IMR-90 (cell line): Measurements from ENCODE around the gene PPP1R10. TPM values are rescaled to one million over a fixed set of nuclear protein-coding genes. Genes with fewer than 3 reads are reported as not detected.

Source experiments
- ATAC-seq: fragments of 200-7000 bp; cut with Tn5 transposase; 2 replicates; pipeline ENCODE4 v1.9.1; 2020; ENCODE audit warnings: low read depth, mild to moderate bottlenecking, moderate library complexity
- BruUV-seq: library from RNA; stranded (reverse); fragments of 400-500 nt; replicated peaks from 2 replicates; lab custom pipeline; 2021; lab: Mats Ljungman, UMichigan
- CTCF ChIA-PET: fragments of 300-600 bp; formaldehyde crosslinking; extraction: SDS; loops from one replicate; lab custom pipeline; 2021; ENCODE audit warnings: antibody characterized with exemption; lab: Yijun Ruan, JAX
- POLR2A ChIA-PET: fragments of 300-600 bp; sonication (Branson Sonifier 250); formaldehyde crosslinking; loops from one replicate; lab custom pipeline; 2022; ENCODE audit warnings: antibody characterized with exemption; ENCODE audit not compliant: unreplicated experiment; lab: Charles Lee
- DNase-seq: peaks from one replicate; pipeline ENCODE4 v3.0.0; 2013
- H2AFZ ChIP-seq: replicated peaks from 2 replicates; pipeline ENCODE3; 2013; ENCODE audit warnings: low read length, mild to moderate bottlenecking; ENCODE audit not compliant: poor library complexity
- H2AK5ac ChIP-seq: 2 replicates; pipeline ENCODE4 v1.6.1; 2013; ENCODE audit warnings: low read depth, low read length, inconsistent platforms
- H2AK9ac ChIP-seq: replicated peaks from 2 replicates; pipeline ENCODE3; 2013; ENCODE audit warnings: mild to moderate bottlenecking, low read depth, low read length, moderate library complexity; ENCODE audit not compliant: poor library complexity
- H2BK120ac ChIP-seq: 2 replicates; pipeline ENCODE4 v1.6.1; 2013; ENCODE audit warnings: low read depth, low read length, inconsistent platforms
- H2BK15ac ChIP-seq: 3 replicates; pipeline ENCODE4 v1.6.1; 2013; ENCODE audit warnings: low read depth, low read length, inconsistent platforms
- H2BK20ac ChIP-seq: 2 replicates; pipeline ENCODE4 v1.6.1; 2013; ENCODE audit warnings: low read depth, mild to moderate bottlenecking, inconsistent platforms, low read length, moderate library complexity
- H2BK5ac ChIP-seq: 2 replicates; pipeline ENCODE4 v1.6.1; 2013; ENCODE audit warnings: mild to moderate bottlenecking, low read depth, low read length, inconsistent platforms; ENCODE audit not compliant: poor library complexity, severe bottlenecking
- H3K14ac ChIP-seq: replicated peaks from 2 replicates; pipeline ENCODE4 v1.6.1; 2013; ENCODE audit warnings: low read depth, low read length, inconsistent platforms
- H3K18ac ChIP-seq: 2 replicates; pipeline ENCODE4 v1.6.1; 2013; ENCODE audit warnings: low read depth, low read length, control low read depth
- H3K23ac ChIP-seq: 2 replicates; pipeline ENCODE4 v1.6.1; 2013; ENCODE audit warnings: low read depth, low read length, inconsistent platforms
- H3K27ac ChIP-seq: 2 replicates; pipeline ENCODE4 v1.5.1; 2013; ENCODE audit warnings: mild to moderate bottlenecking, control low read depth, low read length; ENCODE audit not compliant: insufficient read depth
- H3K27me3 ChIP-seq: 2 replicates; pipeline ENCODE4 v1.6.1; 2013; ENCODE audit warnings: low read length; ENCODE audit not compliant: control insufficient read depth, insufficient read depth
- H3K36me3 ChIP-seq: 2 replicates; pipeline ENCODE4 v1.6.1; 2013; ENCODE audit warnings: low read length, mixed read lengths; ENCODE audit not compliant: control insufficient read depth, insufficient read depth
- H3K4ac ChIP-seq: 2 replicates; pipeline ENCODE4 v1.6.1; 2013; ENCODE audit warnings: low read depth, low read length, inconsistent platforms
- H3K4me1 ChIP-seq: 2 replicates; pipeline ENCODE4 v1.6.1; 2013; ENCODE audit warnings: low read length, mixed read lengths; ENCODE audit not compliant: control insufficient read depth, insufficient read depth
- H3K4me2 ChIP-seq: 2 replicates; pipeline ENCODE4 v1.6.1; 2013; ENCODE audit warnings: low read depth, mild to moderate bottlenecking, control low read depth, low read length, moderate library complexity
- H3K4me3 ChIP-seq: 2 replicates; pipeline ENCODE4 v1.5.1; 2013; ENCODE audit warnings: low read depth, mild to moderate bottlenecking, control low read depth, low read length, moderate library complexity; ENCODE audit not compliant: insufficient read depth
- H3K56ac ChIP-seq: 2 replicates; pipeline ENCODE4 v1.6.1; 2013; ENCODE audit warnings: low read length, inconsistent platforms; ENCODE audit not compliant: insufficient read depth; ENCODE audit errors: extremely low read depth
- H3K79me1 ChIP-seq, 2 experiments: 2 replicates each; pipeline ENCODE4 v1.6.1; 2013; ENCODE audit warnings: low read length in 2 of 2, inconsistent platforms in 1 of 2, low read depth in 1 of 2
- H3K9ac ChIP-seq: 2 replicates; pipeline ENCODE4 v1.6.1; 2013; ENCODE audit warnings: low read depth, low read length, control low read depth
- H3K9me1 ChIP-seq: 2 replicates; pipeline ENCODE4 v1.6.1; 2013; ENCODE audit warnings: low read length, inconsistent platforms; ENCODE audit not compliant: insufficient read depth
- H3K9me3 ChIP-seq: 2 replicates; pipeline ENCODE4 v1.6.1; 2013; ENCODE audit warnings: low read length; ENCODE audit not compliant: control insufficient read depth, insufficient read depth
- H4K20me1 ChIP-seq: 2 replicates; pipeline ENCODE4 v1.6.1; 2013; ENCODE audit warnings: low read length, inconsistent platforms; ENCODE audit not compliant: insufficient read depth
- H4K5ac ChIP-seq: 2 replicates; pipeline ENCODE4 v1.6.1; 2013; ENCODE audit warnings: mild to moderate bottlenecking, low read depth, low read length, control low read depth
- H4K8ac ChIP-seq, 2 experiments: 2 replicates each; pipeline ENCODE4 v1.6.1; 2013; ENCODE audit warnings: low read depth in 2 of 2, low read length in 2 of 2, control low read depth in 1 of 2, inconsistent platforms in 1 of 2
- H4K91ac ChIP-seq: 2 replicates; pipeline ENCODE4 v1.6.1; 2013; ENCODE audit warnings: low read depth, low read length, inconsistent platforms; ENCODE audit not compliant: insufficient read depth
- BHLHE40 ChIP-seq: fragments of 150-350 bp; IDR thresholded peaks from 2 replicates; pipeline ENCODE4 v1.6.1; 2016; ENCODE audit warnings: mild to moderate bottlenecking, low read depth, low read length
- CEBPB ChIP-seq: IDR thresholded peaks from 2 replicates; pipeline ENCODE4 v1.6.1; 2012; ENCODE audit warnings: low read depth, low read length, improper control_type of control experiment
- CHD1 ChIP-seq: IDR thresholded peaks from 2 replicates; pipeline ENCODE4 v1.6.1; 2012; ENCODE audit warnings: low read depth, low read length, improper control_type of control experiment
- CTCF ChIP-seq: conservative IDR thresholded peaks from 2 replicates; pipeline ENCODE4 v1.5.1; 2012; ENCODE audit warnings: mild to moderate bottlenecking, low read depth, low read length, improper control_type of control experiment
- ELK1 ChIP-seq: fragments of 150-350 bp; IDR thresholded peaks from 2 replicates; pipeline ENCODE4 v1.6.1; 2016; ENCODE audit warnings: low read depth, mild to moderate bottlenecking, low read length, moderate library complexity, borderline replicate concordance
- FOS ChIP-seq: fragments of 150-350 bp; IDR thresholded peaks from 2 replicates; pipeline ENCODE4 v1.6.1; 2016; ENCODE audit warnings: low read depth, low read length
- MAFK ChIP-seq: IDR thresholded peaks from 2 replicates; pipeline ENCODE4 v1.6.1; 2012; ENCODE audit warnings: low read depth, low read length, improper control_type of control experiment
- MAZ ChIP-seq: IDR thresholded peaks from 2 replicates; pipeline ENCODE4 v1.6.1; 2012; ENCODE audit warnings: low read depth, mild to moderate bottlenecking, low read length, improper control_type of control experiment, moderate library complexity, borderline replicate concordance
- MXI1 ChIP-seq: IDR thresholded peaks from 2 replicates; pipeline ENCODE4 v1.6.1; 2012; ENCODE audit warnings: low read depth, mild to moderate bottlenecking, low read length, moderate library complexity, borderline replicate concordance
- NFE2L2 ChIP-seq: fragments of 150-350 bp; IDR thresholded peaks from 2 replicates; pipeline ENCODE4 v1.6.1; 2016; ENCODE audit warnings: low read depth, mild to moderate bottlenecking, low read length
- POLR2A ChIP-seq: IDR thresholded peaks from 2 replicates; pipeline ENCODE4 v1.6.1; 2012; ENCODE audit warnings: mild to moderate bottlenecking, low read depth, low read length
- RAD21 ChIP-seq: IDR thresholded peaks from 2 replicates; pipeline ENCODE4 v1.6.1; 2012; ENCODE audit warnings: low read length, improper control_type of control experiment
- RCOR1 ChIP-seq: IDR thresholded peaks from 2 replicates; pipeline ENCODE4 v1.6.1; 2012; ENCODE audit warnings: mild to moderate bottlenecking, low read length, improper control_type of control experiment; ENCODE audit not compliant: insufficient replicate concordance
- RFX5 ChIP-seq: IDR thresholded peaks from 2 replicates; pipeline ENCODE4 v1.8.0; 2012; ENCODE audit warnings: low read depth, mild to moderate bottlenecking, low read length, moderate library complexity
- SMC3 ChIP-seq: fragments of 150-350 bp; IDR thresholded peaks from 2 replicates; pipeline ENCODE4 v1.6.1; 2016; ENCODE audit warnings: low read depth, mild to moderate bottlenecking, antibody characterized with exemption, low read length, moderate library complexity
- USF2 ChIP-seq: fragments of 150-350 bp; IDR thresholded peaks from 2 replicates; pipeline ENCODE4 v1.6.1; 2017; ENCODE audit warnings: mild to moderate bottlenecking, antibody characterized with exemption, low read length, low read depth
- WGBS, 2 experiments: methylation state at CpG; one replicate each; pipeline versions ENCODE4 v1.1.5 to v1.1.7; 2013; ENCODE audit warnings: missing lambda C conversion rate in 2 of 2; ENCODE audit not compliant: insufficient read length in 1 of 2; ENCODE audit errors: extremely low coverage in 2 of 2; 5-methylcytosine and 5-hydroxymethylcytosine counted together
- dilution Hi-C: fragments of 300-500 bp; cut with HindIII; formaldehyde crosslinking; loops from one replicate; pipeline ENCODE4 v1.14.3; 2018; ENCODE audit warnings: low sequenced_read_pairs; ENCODE audit not compliant: unreplicated experiment
- in situ Hi-C: fragments of 300-500 bp; cut with MboI; formaldehyde crosslinking; loops from 3 replicates; pipeline ENCODE4 v1.14.3; 2019; ENCODE audit warnings: low sequenced_read_pairs, inconsistent platforms, mixed read lengths
- intact Hi-C: fragments of 100-400 bp; cut with micrococcal nuclease; formaldehyde crosslinking; loops from 2 replicates; pipeline ENCODE4 v1.10.0; 2022
- polyA plus RNA-seq, 3 experiments: library from polyadenylated mRNA; depleted of rRNA; stranded (reverse); fragments of >200 nt; gene quantifications; 2 replicates each; pipeline ENCODE4 v1.2.3, GENCODE V29; 2012; ENCODE audit warnings: low replicate concordance in 1 of 3
- total RNA-seq: library from RNA; depleted of rRNA; stranded (reverse); fragments of >200 nt; gene quantifications from 2 replicates; pipeline ENCODE4 v1.2.3, GENCODE V29; 2012

Gene PPP1R10
- total and polyA plus RNA-seq, 2 of the 4 experiments (the other 2 are of a cell fraction) = 18.8 to 21.2 TPM

- H2BK120ac ChIP-seq = no peak overlapping the region
- H3K9me3 ChIP-seq = no peaks in the 10 kb centered on the region
- intact Hi-C loops (no loop called here), in situ Hi-C loops (no loop called here), dilution Hi-C loops (no loop called here)
- H3K56ac ChIP-seq = no peak overlapping the region
- no peak for DNase-seq
- no peak overlapping the region for H3K27ac ChIP-seq
- H4K91ac ChIP-seq = no peak overlapping the region
- no peaks in the 10 kb centered on the region for H3K4me1 ChIP-seq
- H4K8ac ChIP-seq = no peak overlapping the region
- no peak overlapping the region for H2AK5ac ChIP-seq
- no peak overlapping the region for H2AK9ac ChIP-seq
- H3K14ac ChIP-seq = no peak overlapping the region
- peaks cover 42% of the 10 kb centered on the region for H3K36me3 ChIP-seq
- ATAC-seq = no peak
- CTCF ChIA-PET = interaction anchor here (0.8 kb wide), 1 partner anchor 670 kb away, joined by 3 read pairs; no protein-coding TSS in a partner anchor
- H2BK5ac ChIP-seq = no peak overlapping the region
- no peak overlapping the region for H3K9ac ChIP-seq
- H3K27me3 ChIP-seq = no peaks in the 10 kb centered on the region
- H3K9me1 ChIP-seq = no peaks in the 10 kb centered on the region; the same call in 1 of the 2 replicates
- H4K5ac ChIP-seq = no peak overlapping the region
- H2BK20ac ChIP-seq = no peak overlapping the region
- no peak overlapping the region for H3K23ac ChIP-seq
- H2AFZ ChIP-seq = no peak overlapping the region
- H3K4ac ChIP-seq = no peak overlapping the region
- peaks cover 4% of the 10 kb centered on the region; the same call in 1 of the 2 replicates for H4K20me1 ChIP-seq
- H3K18ac ChIP-seq = no peak overlapping the region
- TF ChIP-seq CEBPB (no peak), MAZ (no peak), RFX5 (no peak), POLR2A (no peak), RCOR1 (no peak), BHLHE40 (no peak), ELK1 (no peak), MXI1 (no peak), MAFK (no peak), CTCF (no peak), SMC3 (no peak), FOS (no peak), NFE2L2 (no peak), RAD21 (no peak), CHD1 (no peak), USF2 (no peak)
- POLR2A ChIA-PET = no interaction called here
- H3K4me2 ChIP-seq = no peak overlapping the region
- WGBS, 2 experiments = 96% methylated on average over 7 of the region's 12 CpGs; no CpG with 5 or more reads in 1 of the 2 experiments
- BruUV-seq = no TSS peak
- peaks cover 7 to 33% of the 10 kb centered on the region in 2 experiments for H3K79me1 ChIP-seq
- H2BK15ac ChIP-seq = no peak overlapping the region
- H3K4me3 ChIP-seq = no peak overlapping the region
Observed at GRCh38 chr6:30651143-30651542, 34.1 kb upstream of the PPP1R10 start.
